ENCODE results near the gene CSTB. TPM values are rescaled to one million over a fixed set of nuclear protein-coding genes. Genes with fewer than 3 reads are reported as not detected.

Gene CSTB
- total RNA-seq, 1 donor from 2014 or later, result 32.7 TPM

GRCh38 chr21:43778469-43779335 is 2.6 kb upstream of the CSTB start:
- Mint-ChIP-seq H3K36me3 (ENCODE audit: unreplicated experiment) (no peaks in the 10 kb centered on the region), H3K27me3 (ENCODE audit: unreplicated experiment) (peaks cover 9% of the 10 kb centered on the region), H3K27ac (ENCODE audit: unreplicated experiment) (peak overlapping the region; percentile 79), H3K4me3 (ENCODE audit: unreplicated experiment) (peak overlapping the region; percentile 11), H3K9me3 (ENCODE audit: unreplicated experiment) (no peaks in the 10 kb centered on the region), H3K4me1 (ENCODE audit: low read depth, unreplicated experiment) (peaks cover 11% of the 10 kb centered on the region)
- TF ChIP-seq CTCF (IDR thresholded peaks at IDR 0.05; ENCODE audit: partially characterized antibody, unreplicated experiment), result no peak
- no peak for DNase-seq

GRCh38 chr21:43777953-43778352 is 1.8 kb upstream of the CSTB start:
- no peaks in the 10 kb centered on the region for H3K36me3 Mint-ChIP-seq (ENCODE audit: unreplicated experiment)
- peaks cover 2% of the 10 kb centered on the region for H3K9me3 Mint-ChIP-seq (ENCODE audit: unreplicated experiment)
- no peak for TF ChIP-seq CTCF (IDR thresholded peaks at IDR 0.05; ENCODE audit: partially characterized antibody, unreplicated experiment)
- peaks cover 11% of the 10 kb centered on the region for H3K4me1 Mint-ChIP-seq (ENCODE audit: low read depth, unreplicated experiment)
- no peak for DNase-seq
- peak overlapping the region; percentile 55 for H3K4me3 Mint-ChIP-seq (ENCODE audit: unreplicated experiment)
- peaks cover 8% of the 10 kb centered on the region for H3K27me3 Mint-ChIP-seq (ENCODE audit: unreplicated experiment)
- H3K27ac Mint-ChIP-seq (ENCODE audit: unreplicated experiment), result no peak overlapping the region

- Mint-ChIP-seq H3K4me3 (ENCODE audit: unreplicated experiment) (peak overlapping the region; percentile 92), H3K36me3 (ENCODE audit: unreplicated experiment) (peaks cover 5% of the 10 kb centered on the region), H3K4me1 (ENCODE audit: low read depth, unreplicated experiment) (peaks cover 19% of the 10 kb centered on the region), H3K9me3 (ENCODE audit: unreplicated experiment) (peaks cover 4% of the 10 kb centered on the region), H3K27me3 (ENCODE audit: unreplicated experiment) (peaks cover 10% of the 10 kb centered on the region), H3K27ac (ENCODE audit: unreplicated experiment) (peak overlapping the region; percentile 80)
- no peak for DNase-seq
- no peak for TF ChIP-seq CTCF (IDR thresholded peaks at IDR 0.05; ENCODE audit: partially characterized antibody, unreplicated experiment)
Measured at GRCh38 chr21:43775190-43775589, 918 bp downstream of the CSTB start.

GRCh38 chr21:43774163-43774562 is 1.9 kb downstream of the CSTB start:
- no peak overlapping the region for H3K27ac Mint-ChIP-seq (ENCODE audit: unreplicated experiment)
- no peak for TF ChIP-seq CTCF (IDR thresholded peaks at IDR 0.05; ENCODE audit: partially characterized antibody, unreplicated experiment)
- H3K9me3 Mint-ChIP-seq (ENCODE audit: unreplicated experiment), result peaks cover 4% of the 10 kb centered on the region
- H3K4me1 Mint-ChIP-seq (ENCODE audit: low read depth, unreplicated experiment), result peaks cover 20% of the 10 kb centered on the region
- H3K27me3 Mint-ChIP-seq (ENCODE audit: unreplicated experiment), result peaks cover 10% of the 10 kb centered on the region
- DNase-seq, result no peak
- H3K4me3 Mint-ChIP-seq (ENCODE audit: unreplicated experiment), result peak overlapping the region; percentile 40
- peaks cover 5% of the 10 kb centered on the region for H3K36me3 Mint-ChIP-seq (ENCODE audit: unreplicated experiment)

- Mint-ChIP-seq H3K4me1 (ENCODE audit: low read depth, unreplicated experiment) (peaks cover 30% of the 10 kb centered on the region), H3K9me3 (ENCODE audit: unreplicated experiment) (peaks cover 6% of the 10 kb centered on the region), H3K4me3 (ENCODE audit: unreplicated experiment) (no peak overlapping the region), H3K36me3 (ENCODE audit: unreplicated experiment) (peaks cover 5% of the 10 kb centered on the region), H3K27ac (ENCODE audit: unreplicated experiment) (peak overlapping the region; percentile 28), H3K27me3 (ENCODE audit: unreplicated experiment) (peaks cover 9% of the 10 kb centered on the region)
- no peak for DNase-seq
- TF ChIP-seq CTCF (IDR thresholded peaks at IDR 0.05; ENCODE audit: partially characterized antibody, unreplicated experiment), result no peak
Measured at GRCh38 chr21:43772425-43772821, 3.7 kb downstream of the CSTB start.
